Dermis lymphatic vessel endothelial cell (primary cell): ENCODE results near the gene TRUB2. TPM values are rescaled to one million over a fixed set of nuclear protein-coding genes. Genes with fewer than 3 reads are reported as not detected.

ENCODE experiments used
- total RNA-seq: library from RNA; depleted of rRNA; stranded (reverse); fragments of >200 nt; gene quantifications from 2 replicates; pipeline ENCODE4 v1.2.1, GENCODE V29; 2014

Gene TRUB2
- total RNA-seq: 25.8 and 27.3 TPM in 2 replicates

GRCh38 chr9:128322404-128323211 lies at the start of gene TRUB2, which contains the start of gene COQ4:
Gene TRUB2, minus strand, starts transcription at chr9:128322447. Its CDS starts 39 bp downstream, at chr9:128322408.
Gene COQ4, plus strand, starts transcription at chr9:128322839. Its CDS starts 20 bp downstream, at chr9:128322859.

DNA sequence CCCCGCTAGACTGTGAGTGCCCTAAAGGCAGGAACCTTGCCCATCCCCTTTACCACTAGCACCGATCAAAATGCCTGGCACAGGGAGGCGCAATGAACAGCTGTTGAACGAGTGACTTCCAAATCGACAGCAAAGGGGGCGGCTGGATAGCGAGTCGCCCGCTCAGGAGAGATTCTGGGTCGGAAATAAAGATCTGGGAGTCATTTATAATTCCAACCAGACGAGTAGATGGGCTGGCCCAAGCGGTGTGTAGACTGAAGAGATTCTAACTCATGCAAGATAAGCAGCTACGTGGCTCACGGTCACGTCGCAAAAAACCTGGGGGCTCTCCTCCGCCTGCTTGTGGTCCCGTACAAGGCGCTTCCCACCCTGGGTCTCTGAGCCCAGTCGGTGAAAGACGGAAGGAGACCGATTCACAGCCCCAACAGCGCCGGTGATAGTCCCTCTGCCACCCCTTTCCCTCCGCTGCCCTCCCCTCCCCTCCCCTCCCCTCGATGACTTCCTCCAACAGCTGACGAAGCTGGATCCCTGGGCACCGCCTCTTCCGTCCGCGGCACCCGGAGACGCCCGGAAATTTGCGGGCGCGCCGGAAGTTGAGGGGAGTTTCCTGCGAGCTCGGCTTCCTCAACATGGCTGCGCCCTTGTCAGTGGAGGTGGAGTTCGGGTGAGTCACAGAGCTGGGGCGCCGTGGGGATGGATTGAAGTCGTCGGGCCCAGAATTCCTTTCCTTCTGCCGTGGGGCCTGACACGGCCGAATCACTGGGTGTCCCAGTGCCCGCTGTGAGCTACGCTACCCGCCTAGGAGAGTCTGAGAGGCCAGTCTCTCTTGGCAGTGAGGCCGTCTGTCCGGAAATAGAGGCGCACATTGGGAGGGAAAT lies 48.7 kb upstream of the TRUB2 start, which contains the start of gene URM1:
Gene URM1 (plus strand): TSS at position 623 of the 878 bp plus-strand sequence. CDS start 7 bp downstream, at position 630.

DNA sequence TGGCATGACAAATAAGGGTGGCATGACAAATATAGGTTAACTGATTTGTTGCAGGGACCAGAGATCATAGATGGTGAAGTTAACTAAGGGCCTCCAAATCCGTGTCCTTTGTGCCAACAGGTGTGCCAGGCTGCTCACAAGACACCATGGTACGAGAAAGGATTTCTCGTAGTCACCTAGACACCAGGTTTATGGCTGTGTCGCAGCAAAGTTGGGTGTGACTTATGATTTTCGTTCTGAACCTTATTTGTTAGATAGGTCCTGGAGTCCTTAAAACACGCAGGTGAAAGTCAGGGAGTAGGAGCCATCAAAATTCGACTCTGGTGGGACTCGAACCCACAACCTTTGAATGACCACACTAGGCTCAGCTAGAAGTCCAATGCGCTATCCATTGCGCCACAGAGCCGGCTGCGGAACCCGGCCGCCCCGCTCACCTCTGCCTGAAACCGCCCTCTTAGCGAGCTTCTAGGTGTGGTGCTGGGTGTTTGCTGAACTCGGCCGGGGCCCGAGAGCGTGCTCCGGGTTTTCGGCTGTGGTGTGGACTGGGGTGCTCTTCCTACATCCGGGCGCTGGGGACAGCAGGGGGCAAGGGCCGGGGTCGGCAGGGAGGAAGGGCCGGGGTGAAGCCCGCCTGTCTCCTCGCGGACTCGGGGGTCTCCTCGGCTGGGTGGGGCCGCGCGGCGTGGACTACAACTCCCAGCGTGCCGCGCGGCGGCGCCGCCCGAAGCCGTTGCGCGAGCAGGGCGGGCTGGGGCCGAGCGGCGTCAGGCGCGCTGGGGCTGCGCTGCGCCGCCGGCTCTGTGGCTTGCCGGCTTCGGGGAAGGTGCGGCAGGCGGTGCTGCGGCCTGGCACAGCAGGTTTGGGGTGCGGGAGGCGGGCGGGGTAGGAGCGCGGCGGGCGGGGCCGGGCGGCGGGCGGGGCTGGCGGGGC lies 17.8 kb upstream of the TRUB2 start, which contains the start of gene SLC27A4:
Gene SLC27A4 (plus strand): TSS at position 767 of the 930 bp plus-strand sequence. CDS start 2,606 bp downstream, outside the sequence.

DNA sequence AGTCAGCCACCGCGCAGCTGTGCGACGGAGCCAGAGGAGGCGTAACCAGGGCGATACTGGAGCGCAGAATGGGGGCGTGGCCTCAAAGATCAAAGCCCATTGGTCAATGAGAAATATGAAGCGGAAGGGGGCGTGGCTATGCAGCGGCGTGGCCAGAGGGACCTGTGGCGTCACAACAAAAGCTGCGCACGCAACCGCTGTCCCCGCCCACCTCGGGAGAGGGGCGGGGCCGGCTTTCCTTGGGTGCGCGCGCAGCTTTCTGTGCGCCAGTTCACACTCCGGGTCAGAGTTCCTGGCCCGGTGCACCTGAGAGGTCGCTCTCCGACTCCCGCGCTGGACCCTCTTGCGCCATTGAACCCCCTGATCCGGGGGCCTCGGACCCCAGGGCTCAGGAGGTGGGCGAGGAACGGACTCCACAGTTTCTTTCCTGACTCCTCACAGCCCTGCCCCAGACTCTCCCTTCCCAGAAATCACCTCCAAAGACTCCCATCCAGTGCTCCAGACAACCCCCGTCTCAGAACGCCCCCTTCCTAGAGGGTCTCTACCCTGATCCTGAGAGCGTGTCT lies 46.2 kb downstream of the TRUB2 start, which contains the start of gene SWI5:
Gene SWI5 (plus strand): TSS at position 269 of the 566 bp plus-strand sequence.

GRCh38 chr9:128275198-128276007 lies 46.8 kb downstream of the TRUB2 start, which contains the start of gene GOLGA2:
Gene GOLGA2, minus strand, starts transcription at chr9:128276007. Its CDS starts 31 bp downstream, at chr9:128275976.

Other genes with a start within 250 kb of the TRUB2 start
- gene PTGES2, start 194.7 kb downstream of the TRUB2 start, total RNA-seq: 50.5 and 60.2 TPM in 2 replicates
- not detected in 2 replicates for gene LCN2, start 173.0 kb downstream of the TRUB2 start, total RNA-seq
- gene BBLN, start 162.2 kb downstream of the TRUB2 start, total RNA-seq: 32.7 and 35.1 TPM in 2 replicates
- 10.1 and 12.4 TPM in 2 replicates for gene CIZ1, start 130.9 kb downstream of the TRUB2 start, total RNA-seq
- gene DNM1, start 119.1 kb downstream of the TRUB2 start, total RNA-seq: 0.43 and 0.65 TPM in 2 replicates
- 41.5 and 57.9 TPM in 2 replicates for gene GOLGA2, start 46.4 kb downstream of the TRUB2 start, total RNA-seq
- gene SWI5, start 46.2 kb downstream of the TRUB2 start, total RNA-seq: 14.7 and 16.2 TPM in 2 replicates
- gene COQ4, start 392 bp upstream of the TRUB2 start, total RNA-seq: 21.0 and 21.6 TPM in 2 replicates
- 16.9 and 21.6 TPM in 2 replicates for gene SLC27A4, start 18.1 kb upstream of the TRUB2 start, total RNA-seq
- gene URM1, start 48.9 kb upstream of the TRUB2 start, total RNA-seq: 51.5 and 52.5 TPM in 2 replicates
- 18.4 and 20.4 TPM in 2 replicates for gene CERCAM, start 98.4 kb upstream of the TRUB2 start, total RNA-seq
- gene ODF2, start 133.6 kb upstream of the TRUB2 start, total RNA-seq: 22.6 and 33.2 TPM in 2 replicates
- 11.9 and 12.2 TPM in 2 replicates for gene GLE1, start 182.3 kb upstream of the TRUB2 start, total RNA-seq
- 508 and 734 TPM in 2 replicates for gene SPTAN1, start 230.1 kb upstream of the TRUB2 start, total RNA-seq